HL-60 (cell line): ENCODE results near the gene GREB1.

Experiments used
- POLR2AphosphoS5 ChIP-seq: IDR thresholded peaks from 2 replicates; pipeline ENCODE4 v1.6.1; 2012; ENCODE audit warnings: low read depth
- TF ChIP-seq, protein P1 (sequence below): IDR thresholded peaks from one replicate; pipeline ENCODE4 v1.5.1; 2011; ENCODE audit warnings: low read length, control low read depth, inconsistent platforms; ENCODE audit not compliant: insufficient read depth

DNA sequence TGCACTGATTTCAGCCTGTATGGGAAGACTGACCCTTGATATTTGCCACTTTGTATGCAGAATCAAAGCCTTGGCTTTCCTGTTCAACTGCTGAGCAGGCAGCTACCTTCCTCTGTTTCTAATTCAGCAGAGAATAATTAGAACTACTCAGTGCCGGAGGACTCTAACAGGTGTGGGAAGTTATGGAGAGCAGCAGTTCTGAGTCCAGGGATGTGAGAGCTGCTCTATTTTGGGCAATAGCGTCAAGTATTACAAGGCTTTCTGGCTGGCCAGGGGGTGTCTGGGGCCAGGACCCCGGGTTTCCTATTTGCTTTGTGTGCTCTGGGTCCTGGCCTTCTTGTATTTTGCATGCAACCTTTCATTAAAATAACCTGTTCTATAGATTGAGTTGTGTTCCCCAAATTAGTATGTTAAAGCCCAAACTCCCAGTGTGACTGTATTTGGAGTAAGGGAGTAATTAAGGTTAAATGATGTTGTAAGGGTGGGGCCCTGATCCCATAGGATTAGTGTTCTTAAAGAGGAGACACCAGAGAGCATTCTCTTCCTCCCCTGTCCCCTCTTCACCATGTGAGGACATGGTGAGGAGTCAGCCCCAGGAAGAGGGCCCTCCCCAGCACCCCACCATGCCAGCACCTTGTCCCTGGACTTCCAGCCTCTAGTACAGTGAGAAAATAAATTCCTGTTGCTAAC lies 141.7 kb downstream of the GREB1 start:
- TF ChIP-seq POLR2AphosphoS5, result no peak
- TF ChIP-seq, protein P1, sequence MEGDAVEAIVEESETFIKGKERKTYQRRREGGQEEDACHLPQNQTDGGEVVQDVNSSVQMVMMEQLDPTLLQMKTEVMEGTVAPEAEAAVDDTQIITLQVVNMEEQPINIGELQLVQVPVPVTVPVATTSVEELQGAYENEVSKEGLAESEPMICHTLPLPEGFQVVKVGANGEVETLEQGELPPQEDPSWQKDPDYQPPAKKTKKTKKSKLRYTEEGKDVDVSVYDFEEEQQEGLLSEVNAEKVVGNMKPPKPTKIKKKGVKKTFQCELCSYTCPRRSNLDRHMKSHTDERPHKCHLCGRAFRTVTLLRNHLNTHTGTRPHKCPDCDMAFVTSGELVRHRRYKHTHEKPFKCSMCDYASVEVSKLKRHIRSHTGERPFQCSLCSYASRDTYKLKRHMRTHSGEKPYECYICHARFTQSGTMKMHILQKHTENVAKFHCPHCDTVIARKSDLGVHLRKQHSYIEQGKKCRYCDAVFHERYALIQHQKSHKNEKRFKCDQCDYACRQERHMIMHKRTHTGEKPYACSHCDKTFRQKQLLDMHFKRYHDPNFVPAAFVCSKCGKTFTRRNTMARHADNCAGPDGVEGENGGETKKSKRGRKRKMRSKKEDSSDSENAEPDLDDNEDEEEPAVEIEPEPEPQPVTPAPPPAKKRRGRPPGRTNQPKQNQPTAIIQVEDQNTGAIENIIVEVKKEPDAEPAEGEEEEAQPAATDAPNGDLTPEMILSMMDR, result no peak
